Renal cortical epithelial cell (primary cell): ENCODE results near the gene NAPSA. TPM values are rescaled to one million over a fixed set of nuclear protein-coding genes. Genes with fewer than 3 reads are reported as not detected.
A peak's percentile ranks its signal among the peaks of the same experiment; 100 is the strongest.
"Not testable (repeated sequence)": the region's sequence is repeated elsewhere in the genome, so short reads cannot be mapped to it uniquely, and the experiment has no call there.

Experiments
- DNase-seq: peaks from one replicate; pipeline ENCODE4 v3.0.0-alpha.2; 2011; ENCODE audit warnings: low read depth
- total RNA-seq: library from RNA; depleted of rRNA; stranded (reverse); fragments of >200 nt; gene quantifications from 2 replicates; pipeline ENCODE4 v1.2.3, GENCODE V29; 2014

The NAPSA gene
- total RNA-seq, 1 donor from 2014 or later: 15.2 TPM

DNA sequence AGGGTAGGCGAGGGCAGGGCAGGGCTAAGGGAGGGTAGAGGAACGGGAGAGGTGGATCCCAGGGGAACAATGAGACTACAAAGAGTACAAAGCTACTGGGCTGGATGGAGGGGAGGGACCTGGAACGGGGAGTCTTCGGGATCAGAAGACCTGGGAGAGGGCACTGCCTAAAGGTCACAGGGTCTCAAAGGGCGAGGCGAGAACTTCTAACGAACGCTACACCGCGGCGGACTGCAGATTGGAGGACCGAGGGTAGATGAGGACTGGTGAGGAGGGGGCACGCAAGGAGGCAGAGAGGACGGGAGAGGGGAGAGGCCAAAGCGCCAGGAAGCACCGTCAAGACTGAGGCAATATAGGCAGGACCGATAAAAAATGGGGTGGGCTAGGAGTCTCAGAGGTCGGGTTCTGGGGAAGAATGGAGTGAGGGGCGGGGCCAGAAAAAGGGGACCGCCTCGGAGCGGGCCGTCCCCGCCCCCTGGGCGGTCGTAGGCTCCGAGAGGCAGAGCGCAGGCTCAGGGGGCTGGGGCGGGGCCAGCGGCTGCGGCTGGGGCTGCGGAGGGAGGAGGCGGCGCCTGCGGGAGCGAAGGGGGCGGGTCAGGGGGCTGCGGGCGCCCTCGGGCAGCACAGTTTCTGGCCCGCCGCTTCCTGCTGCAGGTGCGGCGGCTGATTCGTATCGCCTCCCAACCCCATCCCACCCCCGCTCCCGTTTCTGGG, 34.9 kb downstream of the NAPSA start:
- peak; percentile 28 for DNase-seq

DNA sequence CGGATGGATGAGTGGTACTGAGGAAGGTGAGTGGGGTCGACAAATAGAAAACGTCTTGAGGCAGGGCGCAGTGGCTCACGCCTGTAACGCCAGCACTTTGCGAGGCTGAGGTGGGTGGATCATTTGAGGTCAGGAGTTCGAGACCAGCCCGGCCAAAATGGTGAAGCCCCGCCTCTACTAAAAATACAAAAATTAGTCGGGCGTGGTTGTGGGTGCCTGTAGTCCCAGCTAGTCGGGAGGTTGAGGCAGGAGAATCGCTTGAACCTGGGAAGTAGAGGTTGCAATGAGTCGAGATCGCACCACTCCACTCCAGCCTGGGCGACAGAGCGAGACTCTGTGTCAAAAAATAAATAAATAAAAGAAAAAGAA, 35.5 kb downstream of the NAPSA start:
- DNase-seq: not testable (repeated sequence)

DNA sequence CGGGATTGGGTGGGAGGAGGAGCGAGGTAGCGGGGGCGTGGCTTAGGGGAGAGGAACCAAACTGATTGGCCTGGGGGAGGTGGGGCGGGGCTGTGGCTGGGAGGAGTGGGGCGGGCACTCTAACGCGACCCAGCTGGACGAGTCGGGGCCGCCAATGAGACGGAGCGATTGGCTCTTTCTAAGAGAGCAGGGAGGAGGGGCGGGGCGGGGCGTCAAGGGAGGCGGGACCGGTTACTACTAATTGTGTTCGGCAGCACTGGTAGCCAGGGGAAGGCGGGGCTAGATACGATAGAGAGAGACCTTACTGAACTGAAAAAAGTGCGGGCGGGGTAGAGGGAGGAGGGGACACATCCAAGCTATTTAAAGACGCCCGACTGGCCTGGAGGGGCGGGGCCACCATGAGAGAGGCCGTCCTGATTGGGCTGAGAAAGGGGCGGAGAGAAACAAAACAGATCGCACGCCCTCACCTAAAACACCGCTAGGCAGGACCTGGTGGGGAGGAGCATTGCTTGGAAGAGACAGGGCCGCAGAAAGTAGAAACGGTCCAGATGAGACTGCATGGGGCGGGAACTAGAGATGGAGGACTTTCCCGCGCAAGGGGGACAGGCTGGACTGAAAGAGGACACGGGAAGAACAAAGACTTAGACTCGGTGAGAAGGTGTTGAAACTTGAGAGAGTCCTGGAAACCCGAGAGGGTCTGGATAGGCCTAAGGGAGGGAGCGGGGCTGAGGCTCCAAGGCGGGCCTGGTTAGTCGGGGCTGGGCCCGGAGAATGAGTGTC, 36.1 kb downstream of the NAPSA start, which contains the start of gene KCNC3:
Gene KCNC3, minus strand, starts transcription at position 232 of the 780 bp plus-strand sequence. CDS start 295 bp downstream, outside the sequence.
- peak; percentile 95 for DNase-seq

DNA sequence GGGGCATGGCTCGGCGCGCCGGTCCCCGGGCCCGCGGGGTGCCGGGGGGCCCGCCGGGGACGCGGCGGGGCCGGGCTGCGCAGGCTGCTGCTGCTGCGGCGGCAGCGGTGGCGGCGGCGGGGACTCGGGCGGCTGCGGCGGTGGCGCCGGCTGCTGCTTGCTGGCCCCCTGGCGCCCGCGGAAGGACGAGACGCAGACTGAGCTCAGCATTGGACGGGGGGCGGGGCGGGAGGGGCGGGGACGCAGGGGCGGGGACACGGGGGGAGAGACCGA, 36.6 kb downstream of the NAPSA start:
- DNase-seq: no peak

DNA sequence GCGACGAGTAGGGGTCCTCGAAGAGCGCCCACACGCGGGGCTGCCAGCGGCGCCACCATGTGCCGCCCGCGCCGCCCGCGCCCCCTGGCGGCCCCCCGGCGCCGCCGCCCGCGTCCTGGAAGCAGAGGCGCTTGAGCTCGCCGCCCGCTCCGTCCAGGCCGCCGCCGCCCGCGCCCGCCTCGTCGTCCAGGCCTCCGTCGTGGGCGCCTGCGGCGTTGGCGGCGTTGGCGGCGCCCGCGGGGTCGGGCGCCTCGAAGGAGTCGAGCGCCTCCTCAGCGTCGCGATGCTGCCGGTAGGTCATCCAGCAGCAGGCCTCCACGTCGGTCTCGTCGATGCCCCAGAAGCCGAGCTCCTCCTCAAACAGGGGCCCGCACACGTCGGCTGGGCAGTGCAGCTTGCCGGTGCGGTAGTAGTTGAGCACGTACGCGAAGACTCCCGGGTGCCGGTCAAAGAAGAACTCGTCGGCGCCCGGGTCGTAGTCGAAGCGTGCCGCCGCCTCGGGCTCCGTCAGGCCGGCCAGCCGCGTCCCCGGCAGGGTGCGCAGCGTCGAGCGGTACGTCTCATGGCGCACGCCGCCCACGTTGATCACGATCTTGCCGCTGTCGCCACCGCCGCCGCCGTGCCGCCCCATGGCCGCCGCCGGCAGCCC, 37.1 kb downstream of the NAPSA start:
- no peak for DNase-seq

DNA sequence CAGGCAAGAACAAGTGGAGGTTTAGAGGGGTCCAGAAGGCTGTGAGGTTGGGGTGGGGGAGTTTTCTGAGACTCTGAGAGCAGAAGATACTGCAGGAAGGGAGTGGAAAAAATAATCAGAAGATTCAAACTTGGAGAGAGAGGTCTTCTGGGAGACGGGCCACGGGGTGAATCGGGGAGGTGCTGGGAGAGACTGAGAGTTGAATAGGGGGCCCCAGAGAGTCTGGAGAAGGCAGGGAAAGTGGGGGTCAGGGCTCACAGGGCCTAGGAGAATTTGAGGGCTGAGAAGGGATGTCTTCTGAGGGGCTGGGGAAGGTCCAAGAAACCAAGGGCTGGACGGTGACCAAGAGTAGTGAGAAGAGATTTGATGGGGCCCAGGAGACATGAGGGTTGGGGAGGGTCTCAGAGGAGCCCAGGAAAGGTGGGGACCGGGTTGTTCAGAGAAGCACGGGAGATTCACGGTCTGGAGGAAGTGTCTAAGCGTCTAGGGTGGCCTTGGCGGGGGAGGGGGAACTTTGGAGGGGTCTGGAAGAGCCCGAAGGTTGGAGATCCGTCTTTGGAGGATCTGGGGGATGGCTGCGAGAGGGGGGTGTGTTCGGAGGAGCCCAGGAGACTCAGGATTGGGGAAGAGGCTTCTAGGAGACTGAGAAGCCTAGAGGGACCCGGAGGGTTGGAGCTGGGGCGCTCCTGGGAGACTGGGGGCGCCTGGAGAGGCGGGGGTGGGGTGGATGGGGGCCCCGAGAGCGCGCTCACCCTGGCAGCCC, 37.8 kb downstream of the NAPSA start:
- no peak for DNase-seq

DNA sequence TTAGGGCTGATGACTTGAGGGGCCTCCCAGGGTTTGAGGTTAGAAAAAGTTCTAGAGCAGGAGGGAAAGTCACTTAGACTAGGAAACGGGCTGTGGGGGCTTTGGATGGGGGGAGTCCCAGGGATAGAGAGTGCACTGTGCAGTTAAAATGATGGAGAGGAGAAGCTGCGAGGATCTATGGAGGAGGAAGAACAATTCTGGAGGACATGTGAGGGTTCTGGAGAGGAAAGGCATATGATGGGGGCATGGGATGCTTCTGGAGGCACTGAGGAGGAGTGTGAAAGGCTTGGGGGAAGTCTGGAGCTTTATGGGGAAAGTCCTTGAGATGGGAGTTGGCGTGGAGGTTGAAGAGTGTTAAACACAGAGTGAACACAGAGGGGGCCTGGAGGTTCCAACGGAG, 38.4 kb downstream of the NAPSA start:
- no peak for DNase-seq

DNA sequence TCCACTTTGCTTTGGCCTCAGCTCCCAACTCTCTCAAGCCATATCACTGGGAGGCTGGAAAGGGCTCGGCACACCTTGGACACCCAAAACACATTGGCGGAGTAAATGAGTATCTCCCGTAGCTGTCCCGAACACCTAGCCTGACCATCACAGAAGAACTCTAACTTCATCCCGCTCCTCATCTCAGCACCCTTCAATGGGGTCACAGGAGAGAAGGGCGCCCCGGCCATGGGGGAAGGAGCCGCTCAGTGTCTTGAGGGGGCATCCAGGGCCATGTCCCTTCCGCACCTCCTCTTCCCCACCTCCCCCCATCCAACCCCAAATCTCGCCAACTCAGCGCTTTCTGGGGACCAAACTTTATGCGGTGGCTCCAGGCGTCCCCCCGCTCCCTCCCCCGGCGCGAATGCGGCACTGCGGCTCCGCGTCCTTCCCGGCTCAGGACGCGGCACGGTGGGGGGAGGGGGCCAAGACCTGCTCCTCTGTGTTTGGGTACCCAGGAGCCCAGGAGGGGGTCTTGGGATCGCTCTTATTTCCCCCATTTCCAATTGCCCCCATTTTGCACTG, 39.3 kb downstream of the NAPSA start:
- DNase-seq: no peak

DNA sequence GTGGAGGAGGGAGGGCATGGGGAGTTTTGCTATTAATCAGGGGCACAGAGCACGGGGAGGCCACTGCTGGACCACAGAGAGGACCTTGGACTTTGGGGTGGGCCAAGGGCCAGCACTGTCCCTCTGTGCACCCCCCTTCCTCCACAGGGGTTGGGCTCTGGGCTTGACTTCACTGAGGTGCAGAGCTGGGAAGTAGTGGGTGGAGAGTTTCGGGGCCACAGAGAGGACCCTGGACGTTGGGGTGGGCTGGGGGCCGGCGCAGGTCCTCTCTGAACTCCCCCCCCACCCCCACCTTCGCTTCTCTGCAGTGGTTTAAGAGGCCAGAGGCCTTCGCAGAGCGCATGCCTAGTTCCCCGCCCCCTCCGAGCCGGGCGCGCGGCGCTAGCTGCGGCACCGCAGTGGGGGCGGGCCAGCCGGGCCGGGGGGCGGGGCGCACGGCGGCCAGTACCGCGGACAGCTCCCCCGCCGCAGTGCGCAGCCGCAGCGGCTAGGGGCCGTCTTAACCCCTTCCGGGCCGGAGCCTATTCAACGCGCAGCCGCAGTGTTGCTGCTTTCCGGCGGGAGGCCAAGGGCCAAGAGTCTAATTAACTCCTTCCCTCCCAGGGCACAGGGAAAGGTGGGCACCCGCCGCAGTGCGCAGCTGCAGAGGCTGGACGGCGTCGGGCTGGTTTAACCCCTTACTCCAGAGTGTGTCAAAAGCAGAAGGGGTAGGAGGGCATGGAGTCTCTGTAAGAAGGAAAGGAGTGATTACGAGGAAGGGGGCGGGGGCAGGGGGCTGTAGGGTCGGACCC, 39.9 kb downstream of the NAPSA start:
- no peak for DNase-seq

DNA sequence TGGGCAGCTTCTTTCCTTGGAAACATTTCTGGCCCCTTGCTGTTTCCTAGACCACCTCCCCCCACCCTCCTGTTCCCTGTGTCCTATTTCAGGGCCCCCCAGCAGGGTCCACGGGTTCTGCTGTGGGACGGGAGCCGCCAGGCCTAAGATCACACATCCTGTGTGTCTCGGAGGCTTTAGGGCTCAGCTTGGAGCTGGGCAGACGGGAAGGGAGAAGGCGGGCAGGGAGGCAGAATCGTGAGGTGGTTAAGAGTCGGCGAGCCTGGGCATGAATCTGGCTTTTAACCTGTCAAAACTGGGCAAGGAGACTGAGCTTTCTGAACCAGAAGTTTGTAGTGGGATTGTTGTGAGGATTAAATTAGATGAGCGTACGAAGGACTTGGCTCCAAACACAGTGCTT, 41.1 kb downstream of the NAPSA start:
- DNase-seq: no peak

DNA sequence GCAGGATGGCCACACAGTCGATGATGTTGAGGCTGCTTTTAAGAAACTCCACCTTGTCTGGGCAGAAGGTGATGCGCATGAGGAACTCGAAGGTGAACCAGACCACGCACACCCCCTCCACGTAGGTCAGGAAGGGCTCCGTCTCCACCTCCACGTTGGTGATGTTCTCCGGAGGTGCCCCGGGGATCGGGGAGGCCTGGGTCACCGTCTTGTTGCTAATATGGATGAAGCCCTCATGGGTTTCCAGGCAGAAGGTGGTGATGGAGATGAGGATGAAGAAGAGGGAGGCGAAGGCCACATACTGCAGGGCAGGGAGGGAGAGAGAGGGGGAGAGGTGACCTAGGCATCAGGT, 41.7 kb downstream of the NAPSA start:
- no peak for DNase-seq

DNA sequence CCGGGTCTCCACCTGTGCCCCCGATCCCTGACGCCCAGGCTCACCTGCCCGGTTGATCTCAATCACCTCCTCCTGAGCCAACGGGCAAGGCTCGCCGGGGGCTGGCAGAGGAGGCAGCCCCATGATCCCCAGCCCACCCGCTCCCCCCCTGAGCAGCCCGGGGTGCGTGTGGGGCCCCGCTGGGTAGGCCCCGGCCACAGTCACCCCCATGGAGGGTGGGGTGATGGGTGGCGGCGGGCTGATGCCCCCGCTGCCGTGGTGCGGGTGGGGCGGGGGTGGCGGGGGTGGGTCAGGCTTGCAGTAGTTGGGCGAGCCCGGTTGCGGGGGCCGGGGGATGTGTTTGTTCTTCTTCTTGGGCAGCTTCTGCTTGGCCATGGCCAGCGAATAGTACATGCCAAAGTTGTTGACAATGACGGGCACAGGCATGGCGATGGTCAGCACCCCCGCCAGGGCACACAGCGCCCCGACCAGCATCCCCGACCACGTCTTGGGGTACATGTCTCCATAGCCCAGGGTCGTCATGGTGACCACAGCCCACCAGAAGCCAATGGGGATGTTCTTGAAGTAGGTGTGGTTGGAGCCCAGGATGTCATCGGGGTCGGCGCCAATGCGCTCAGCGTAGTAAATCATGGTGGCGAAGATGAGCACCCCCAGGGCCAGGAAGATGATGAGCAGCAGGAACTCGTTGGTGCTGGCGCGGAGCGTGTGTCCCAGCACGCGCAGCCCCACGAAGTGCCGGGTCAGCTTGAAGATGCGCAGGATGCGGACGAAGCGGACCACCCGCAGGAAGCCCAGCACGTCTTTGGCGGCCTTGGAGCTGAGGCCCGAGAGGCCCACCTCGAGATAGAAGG, 42.3 kb downstream of the NAPSA start:
- no peak for DNase-seq

DNA sequence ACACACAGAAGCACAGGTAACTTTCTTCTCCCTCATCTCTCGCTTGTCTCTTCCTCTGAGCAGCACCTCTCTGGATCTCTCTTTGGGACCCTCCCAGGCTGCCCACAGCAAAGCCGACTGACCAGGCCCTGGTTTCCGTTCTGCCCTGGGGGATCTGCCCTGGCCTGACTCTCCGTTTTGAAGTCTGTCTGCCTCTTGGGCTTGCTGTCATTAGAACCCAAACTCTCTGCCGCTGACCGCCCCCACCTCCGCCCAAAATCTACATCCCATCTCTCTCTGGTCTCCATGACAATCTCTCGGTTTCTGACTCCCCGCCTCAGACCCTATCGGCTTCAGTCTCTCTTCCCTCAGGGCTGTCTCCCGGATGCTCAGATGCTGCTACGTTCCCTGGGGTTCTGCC, 43.2 kb downstream of the NAPSA start:
- no peak for DNase-seq

DNA sequence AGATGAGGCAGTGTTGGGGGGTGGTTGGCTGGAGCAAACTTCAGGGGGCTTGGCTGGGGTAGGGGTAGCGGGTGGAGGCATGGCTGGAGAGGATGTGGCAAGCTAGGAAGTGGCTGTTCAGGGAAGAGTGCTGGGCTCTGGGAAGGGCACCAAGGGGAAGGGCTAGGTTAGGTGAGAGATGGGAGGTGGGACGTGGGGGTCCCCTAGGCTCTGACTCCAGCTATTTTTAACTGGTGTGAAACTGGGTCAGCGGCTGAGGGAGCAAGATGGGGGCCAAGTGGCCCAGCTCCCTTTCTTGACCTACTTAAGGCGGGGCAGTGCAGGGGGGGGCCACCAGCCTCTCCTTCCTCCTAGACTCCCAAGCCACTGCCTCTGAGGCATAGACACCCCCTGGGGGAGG, 43.6 kb downstream of the NAPSA start:
- DNase-seq: no peak

DNA sequence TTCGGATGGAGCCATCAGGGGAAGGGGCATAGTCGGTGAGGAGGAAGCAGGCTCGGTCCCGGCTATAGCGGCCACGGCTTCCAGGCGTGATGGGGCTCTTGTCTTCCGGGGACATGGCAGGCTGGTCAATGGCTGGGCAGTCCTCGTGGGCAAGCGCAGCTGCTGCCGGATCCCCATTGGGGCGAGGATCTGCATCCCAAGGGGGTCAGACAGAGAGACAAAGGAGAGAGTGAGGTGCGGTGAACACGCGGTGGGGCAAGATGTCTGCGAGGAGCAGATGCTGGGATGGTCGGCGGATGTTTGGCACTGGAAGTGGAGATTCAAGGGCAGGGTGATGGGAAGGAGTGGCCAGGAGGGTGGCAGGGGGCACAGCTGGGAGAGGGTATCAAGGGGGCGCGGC, 44.8 kb downstream of the NAPSA start:
- DNase-seq: no peak

DNA sequence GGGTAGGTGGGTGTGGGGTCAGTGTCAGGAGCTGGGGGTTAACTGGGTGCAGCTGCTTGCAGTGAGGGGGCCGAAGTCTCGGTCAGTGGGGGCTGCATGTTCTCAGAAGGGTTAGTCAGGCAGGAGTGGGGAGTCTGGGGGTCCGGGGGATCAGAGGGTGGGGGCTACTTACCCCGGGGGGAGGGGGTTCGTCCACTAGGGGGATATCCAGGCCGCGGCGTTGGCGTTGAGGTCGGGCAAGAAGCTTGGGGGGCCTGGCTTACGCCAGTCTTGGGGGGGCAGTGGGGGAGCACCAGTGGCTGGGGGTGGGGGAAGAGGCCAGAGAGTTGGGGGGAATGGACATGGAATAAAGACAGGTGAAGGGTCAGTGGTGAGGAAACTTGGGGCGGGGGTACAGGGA, 45.4 kb downstream of the NAPSA start:
- DNase-seq: no peak

DNA sequence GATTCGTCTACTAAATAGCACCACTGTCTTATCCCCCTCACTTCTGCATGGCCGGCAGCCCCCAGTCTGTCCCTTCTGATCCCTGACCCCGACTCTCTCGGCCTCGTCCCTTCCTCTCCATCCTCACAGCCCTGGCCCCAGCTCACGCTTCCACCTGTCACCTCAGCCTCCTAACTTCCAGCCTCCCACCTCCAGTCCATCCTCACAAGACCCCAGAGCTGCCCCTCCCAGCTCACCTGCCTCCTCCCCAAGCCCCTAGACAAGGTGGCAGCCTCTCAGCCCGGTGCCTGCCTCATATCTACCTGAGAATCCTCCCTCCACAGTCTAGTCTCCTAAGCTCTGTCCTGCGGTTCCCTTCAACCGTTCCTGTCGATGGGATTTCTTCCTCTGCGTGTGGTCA, 46.3 kb downstream of the NAPSA start:
- DNase-seq: no peak

DNA sequence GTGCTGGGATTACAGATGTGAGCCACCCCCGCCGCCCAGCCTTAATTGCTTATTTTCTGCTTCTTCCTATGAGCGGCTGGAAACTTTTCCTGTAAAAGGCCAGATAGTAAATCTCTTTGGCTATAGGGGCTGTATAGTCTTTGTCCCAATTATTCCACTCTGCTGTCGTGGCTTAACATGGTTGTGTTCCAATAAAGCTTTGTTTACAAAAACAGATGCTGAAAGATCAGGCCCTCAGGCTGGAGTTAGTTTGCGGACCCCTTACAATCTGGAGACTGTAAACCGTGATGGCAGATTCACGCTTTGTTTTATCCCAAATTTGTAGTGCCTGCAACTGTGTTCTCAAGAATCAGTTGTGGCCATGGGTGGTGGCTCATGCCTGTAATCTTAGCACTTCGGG, 47.0 kb downstream of the NAPSA start:
- no peak for DNase-seq

DNA sequence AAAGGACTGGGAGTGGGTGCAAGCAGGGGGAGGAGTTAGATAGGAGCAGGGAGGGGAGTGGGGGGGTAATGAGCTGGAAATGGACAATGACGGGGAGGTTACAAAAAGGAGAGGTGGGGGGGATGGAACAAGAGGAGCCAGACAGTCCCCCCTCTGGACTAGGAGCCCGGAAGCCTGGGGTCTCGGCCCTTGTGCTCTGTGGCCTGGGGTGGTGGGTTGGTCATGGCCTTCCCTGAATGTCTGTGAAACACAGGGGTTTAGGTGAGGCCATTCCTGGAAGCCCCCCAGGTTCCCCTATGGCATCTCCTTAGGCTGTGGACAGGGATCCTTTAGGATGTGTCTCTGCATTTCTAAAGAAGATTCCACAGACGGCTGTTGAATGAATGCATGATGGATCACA, 48.3 kb downstream of the NAPSA start:
- no peak for DNase-seq

DNA sequence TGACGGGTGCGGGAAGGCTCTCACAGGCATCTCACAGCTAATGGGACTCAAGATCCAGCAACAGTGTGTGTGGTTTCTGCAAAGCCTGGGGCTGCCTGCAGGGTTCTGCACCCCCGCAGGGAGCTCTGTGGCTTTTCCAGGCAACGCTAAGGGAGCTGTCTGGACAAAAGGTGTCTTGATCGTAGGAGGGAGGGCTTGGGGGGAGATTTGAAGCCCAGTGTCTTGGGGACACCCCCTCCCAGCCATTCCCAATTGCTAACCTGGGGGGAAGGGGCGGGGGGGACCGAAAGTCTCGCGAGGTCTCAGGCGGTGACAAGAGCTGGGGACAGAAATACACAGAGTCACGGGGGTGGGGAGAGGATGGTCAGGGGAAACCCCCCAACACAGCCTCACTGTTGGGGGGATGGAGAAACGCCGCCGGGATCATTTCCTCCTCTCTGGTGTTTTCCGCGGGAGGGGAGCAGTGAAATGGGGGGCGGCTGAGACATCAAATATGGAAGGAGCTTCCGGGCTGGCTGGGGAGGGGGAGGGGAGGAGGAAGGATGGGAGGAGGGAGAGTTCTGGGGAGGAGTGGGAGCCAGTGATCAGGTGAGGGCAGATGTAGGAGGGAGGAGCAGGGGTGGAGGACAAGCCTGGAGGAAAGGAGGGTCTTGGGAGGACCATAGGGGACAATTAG, 49.5 kb downstream of the NAPSA start:
- no peak for DNase-seq
